Stimulated activated CD4-positive, alpha-beta T cell treated with anti-CD3 and anti-CD28 coated beads, Interleukin-1b, Interleukin-23, amount 100 ng/mL, for 48 hours (primary cell): Measurements from ENCODE around the gene BMI1.
A peak's percentile ranks its signal among the peaks of the same experiment; 100 is the strongest.
"Not testable (repeated sequence)": the region's sequence is repeated elsewhere in the genome, so short reads cannot be mapped to it uniquely, and the experiment has no call there.

Source experiments
- DNase-seq: peaks from one replicate; pipeline ENCODE4 v3.0.0-alpha.2; 2020

The BMI1 gene

DNA sequence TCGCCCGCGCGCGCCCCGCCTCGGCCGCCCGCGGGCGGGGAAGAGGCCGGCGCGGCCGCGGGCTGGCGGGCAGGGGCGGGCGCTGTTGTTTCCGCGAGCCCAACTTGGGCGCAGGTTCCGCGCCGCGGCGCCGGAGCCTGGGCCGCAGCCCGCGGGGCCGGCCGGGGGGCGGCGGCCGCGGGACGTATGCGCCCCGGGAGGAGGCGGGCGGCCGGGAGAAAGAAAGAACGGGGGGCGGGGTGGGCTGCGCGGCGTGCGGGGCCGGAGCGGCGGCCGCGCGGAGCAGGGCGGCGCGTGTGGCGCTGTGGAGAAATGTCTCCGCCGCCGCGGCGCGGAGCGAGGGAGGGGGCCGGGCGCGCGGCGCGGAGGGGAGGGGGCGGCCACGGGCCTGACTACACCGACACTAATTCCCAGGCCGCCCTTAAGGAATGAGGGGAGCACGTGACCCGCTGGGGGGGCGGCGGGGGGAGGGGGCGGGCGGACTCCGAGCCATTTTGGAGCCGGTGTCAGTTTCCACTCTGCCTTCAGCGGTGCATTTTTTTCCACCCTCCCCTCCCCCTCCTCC lies at the start of gene BMI1:
Gene BMI1, plus strand, starts transcription at position 509 of the 565 bp plus-strand sequence. CDS start 5,351 bp downstream, outside the sequence.
- DNase-seq: peak; percentile 69

DNA sequence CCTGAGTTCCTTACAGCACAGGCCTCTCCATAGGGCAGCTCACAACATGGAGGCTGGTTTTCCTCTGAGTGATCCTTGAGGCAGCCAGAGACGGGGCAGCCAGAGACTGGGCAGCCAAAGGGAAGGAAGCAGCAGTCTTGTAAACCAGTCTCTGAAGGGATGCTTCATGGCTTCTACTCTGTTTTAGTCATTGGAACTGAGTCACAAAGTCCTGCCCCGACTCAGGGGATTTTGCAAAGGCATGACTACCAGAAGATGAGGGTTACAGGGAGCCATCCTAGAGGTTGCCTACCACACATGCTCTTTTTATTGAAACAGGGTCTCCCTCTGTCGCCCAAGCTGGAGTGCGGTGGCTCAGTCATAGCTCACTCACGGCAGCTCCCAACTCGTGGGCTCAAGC lies 49.1 kb upstream of the BMI1 start:
- DNase-seq: peak; percentile 30

DNA sequence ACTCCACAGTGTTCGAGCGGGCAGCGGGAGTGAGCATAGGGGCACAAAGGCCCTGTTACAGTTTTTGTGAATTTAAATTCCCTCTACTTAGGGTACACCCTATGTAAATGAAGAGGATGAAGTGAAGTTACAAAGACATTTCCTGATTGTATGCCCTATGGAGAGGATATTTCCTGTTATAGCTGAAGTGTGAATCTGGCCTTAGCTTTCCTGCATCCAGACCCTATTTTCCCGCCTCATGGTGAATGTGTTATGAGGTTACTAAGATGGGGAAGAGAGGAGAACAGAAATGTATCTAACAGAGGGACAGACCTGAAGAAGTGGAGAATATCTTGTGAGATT lies 42.5 kb upstream of the BMI1 start:
- DNase-seq: no peak

DNA sequence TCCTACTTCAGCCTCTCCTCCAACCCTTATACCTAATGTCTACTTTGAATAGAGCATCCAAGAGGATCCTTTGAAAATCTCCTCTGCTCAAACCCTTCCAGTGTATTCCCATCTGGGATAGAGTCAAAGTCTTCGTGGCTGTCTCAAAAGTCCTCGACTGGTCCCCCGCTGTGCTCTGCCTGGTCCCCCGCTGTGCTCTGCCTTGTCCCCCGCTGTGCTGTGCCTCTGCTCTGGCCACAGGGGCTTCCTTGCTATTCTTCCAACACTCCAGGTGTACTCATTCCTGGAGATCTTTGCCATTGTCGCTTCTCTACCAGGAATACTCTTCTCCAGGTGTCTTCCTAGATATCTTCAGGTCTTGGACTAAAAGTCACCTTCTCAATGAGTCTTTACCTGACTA lies 40.8 kb upstream of the BMI1 start:
- no peak for DNase-seq

DNA sequence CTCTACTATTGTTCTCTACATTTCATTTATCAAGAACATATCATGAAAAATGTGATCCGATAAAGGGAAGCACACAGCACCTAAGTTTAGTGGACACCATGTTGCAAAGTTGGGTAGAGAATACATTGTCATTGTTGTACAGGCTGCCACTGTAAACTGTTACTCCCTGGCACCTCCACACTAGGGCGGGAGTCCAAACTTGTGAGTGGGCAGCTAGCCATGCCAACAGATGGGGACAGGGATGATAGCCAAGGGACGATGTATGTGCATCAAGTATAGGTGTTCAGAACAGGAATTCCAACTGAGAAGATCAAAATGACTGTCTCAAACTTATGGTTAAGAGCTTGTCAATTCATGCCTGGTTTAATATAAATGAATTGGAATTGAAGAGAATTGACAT lies 35.8 kb upstream of the BMI1 start:
- DNase-seq: no peak

DNA sequence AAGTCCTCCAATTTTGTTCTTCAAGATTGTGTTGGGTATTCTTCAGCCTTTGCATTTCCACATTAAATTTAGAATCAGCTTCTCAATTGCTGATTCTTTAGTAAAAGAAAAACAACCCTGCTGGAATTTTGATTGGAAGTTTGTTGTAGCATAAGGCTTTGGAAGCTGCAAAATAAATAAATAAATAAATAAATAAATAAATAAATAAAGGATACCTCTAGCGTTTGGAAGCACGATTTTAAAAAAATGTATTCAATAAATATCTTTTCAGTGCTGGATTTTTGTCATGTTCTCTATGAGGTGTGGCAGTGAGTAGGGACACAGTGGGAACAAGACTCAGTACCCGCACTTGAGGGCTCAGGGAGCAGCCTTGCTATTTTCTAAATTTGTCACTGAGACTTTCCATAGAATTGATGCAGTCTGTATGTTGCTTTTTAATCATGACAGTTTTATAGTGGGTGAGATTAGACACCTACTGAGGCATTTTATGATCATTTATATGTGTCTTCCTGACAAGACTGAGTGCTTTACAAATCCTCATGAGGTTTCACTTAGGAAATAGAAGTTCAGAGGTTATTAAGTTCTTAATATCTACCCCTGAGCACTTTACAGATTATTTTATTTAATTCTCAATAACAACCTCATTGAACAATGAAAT lies 27.0 kb upstream of the BMI1 start:
- no peak for DNase-seq

DNA sequence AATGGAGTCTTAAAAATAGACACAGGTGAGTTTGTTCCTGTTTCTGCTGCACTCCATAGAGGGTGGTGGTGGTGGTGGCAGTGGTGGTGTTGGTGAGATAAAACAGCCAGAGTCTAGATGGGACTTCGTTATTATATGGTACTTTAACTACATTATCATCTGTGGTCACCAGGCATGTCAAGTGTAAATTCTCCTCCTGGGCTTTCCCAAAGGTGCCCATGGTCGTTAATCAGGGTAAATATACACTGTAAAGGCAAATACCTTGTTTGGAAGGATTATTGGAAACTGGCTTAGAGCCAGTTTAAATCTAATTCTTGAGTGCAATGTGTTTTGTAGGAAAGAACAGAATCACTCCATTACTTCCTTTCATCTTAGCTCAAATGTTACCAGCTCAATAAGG lies 26.2 kb upstream of the BMI1 start:
- DNase-seq: no peak

DNA sequence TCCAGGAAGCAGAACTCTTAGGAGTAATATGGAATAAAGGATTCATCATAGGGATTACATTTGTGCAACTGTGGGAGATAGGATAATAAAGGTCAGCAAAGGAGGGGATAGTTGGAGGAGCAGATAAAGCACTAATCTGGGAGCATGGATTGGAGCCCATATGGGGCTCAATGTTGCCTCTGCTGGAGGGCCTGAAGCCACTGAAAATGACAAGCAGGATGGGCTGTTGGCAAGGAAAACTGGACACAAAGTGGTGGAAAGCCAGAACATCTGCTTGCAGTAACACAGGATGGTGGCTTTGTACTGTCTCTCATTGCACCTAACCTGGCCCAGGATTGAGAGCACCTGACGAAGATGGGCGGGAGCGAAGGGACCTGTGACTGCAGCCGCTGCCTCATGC lies 19.7 kb upstream of the BMI1 start:
- no peak for DNase-seq

DNA sequence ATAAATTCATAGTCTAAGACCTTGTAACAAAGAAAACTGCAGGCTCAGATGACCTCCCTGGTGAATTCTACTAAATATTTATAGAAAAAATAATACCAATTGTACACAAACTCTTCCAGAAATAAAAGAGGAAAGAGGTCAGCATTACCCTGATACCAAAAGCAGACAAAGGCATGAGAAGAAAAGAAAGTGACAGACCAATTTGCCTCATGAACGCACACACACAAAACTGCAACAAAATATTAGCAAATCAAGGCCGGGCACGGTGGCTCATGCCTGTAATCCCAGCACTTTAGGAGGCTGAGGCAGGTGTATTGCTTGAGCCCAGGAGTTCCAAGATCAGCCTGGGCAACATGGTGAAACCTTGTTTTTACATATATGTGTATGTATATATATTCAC lies 17.4 kb upstream of the BMI1 start:
- DNase-seq: no peak

DNA sequence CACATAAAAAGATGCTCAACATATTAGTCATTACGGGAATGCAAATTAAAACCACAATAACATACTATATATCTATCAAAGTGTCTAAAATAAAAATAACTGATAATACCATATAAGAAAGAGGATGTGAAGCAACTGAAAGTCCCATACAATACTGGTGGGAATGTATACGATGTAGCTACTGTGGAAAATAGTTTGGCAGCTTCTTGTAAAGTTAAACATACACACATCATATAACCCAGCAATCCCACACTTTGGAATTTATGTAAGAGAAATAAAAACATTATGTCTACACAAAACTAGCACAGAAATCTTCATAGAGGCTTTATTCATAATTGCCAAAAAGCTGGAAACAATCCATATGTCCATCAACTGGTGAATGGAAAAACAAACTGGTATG lies 15.2 kb upstream of the BMI1 start:
- DNase-seq: no peak

DNA sequence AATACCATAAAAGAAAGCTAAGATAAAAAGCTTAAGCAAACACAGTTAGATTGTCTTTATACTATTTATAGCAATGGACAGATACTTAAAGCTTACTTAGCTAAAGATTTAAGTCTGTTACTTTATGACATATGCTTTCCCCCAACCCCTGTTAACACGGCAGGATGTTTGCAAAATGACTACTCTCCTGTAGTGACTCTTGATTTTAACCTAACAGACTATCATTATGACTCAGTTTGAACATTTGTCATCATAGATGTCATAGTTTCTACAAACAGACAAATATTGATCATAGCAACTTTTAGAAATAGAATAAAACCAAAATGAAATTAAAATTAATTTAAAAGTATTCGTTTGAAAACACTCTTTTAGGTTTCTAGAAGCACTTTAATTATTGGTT lies 12.5 kb upstream of the BMI1 start:
- DNase-seq: peak; percentile 47

DNA sequence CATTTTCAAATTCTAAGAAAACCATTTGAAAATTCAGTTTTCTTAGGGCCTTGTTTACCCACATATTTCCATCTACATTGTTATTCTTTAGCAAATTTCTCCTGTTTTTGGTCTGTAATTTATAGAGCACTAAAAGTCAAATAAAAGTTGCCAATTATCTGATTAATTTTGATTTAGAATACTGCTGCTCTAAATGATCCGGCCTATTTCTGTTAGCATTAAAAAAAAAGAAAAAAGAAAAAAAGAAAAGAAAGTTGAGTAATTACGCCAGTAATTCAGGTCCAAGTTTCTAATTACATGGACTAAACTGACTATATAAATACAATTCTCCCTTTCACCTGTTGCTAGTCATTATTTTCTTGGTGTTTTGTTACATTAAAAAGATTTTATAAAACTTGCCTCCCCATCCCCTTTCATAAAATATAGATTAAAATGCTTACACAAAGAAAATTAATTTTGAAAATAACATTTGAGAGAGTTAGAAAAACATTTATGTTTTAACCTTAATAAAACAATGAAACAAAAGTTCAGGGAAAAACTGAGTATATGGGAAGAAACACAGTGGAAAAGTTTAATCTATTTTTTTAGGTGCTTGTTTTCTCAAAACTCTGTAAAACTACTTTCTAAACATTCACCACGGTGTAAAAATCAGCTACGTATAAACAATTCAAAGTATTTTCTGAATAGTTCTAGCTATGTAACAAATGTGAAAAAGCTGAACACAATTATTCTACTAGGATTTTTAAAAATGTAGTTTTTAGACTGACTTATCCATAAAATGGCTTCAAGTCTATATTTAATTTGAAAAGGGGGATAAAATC lies 11.5 kb upstream of the BMI1 start:
- DNase-seq: no peak

DNA sequence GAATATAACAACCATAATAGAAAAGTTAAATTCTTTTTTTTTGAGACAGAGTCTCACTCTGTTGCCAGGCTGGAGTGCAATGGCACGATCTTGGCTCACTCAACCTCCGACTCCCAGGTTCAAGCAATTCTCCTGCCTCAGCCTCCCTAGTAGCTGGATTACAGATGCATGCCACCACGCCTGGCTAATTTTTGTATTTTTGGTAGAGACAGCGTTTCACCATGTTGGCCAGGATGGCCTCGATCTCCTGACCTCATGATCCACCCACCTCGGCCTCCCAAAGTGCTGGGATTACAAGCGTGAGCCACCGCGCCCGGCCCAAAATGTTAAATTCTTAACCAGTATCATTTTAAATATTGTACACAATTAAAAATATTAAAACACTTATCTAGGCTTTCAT lies 10.9 kb upstream of the BMI1 start:
- DNase-seq: not testable (repeated sequence)

DNA sequence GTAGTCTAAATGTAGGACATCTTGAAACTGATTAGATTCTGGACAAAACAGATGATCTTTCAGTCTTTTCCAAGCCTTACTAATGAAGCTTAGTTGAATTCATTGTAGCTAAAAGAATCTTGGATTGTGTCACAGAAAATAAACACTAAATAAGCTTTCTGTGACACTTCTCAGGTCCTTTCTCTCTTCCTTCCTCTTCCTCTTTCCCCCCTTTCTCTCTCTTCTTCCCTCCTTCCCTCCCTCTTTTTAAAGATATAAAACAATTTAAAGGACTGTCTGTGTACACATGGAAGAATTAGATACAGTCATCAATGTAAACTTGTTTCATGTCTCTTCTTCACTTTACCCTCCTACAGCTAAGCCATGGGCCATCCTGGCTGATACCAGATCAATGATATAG lies 10.0 kb upstream of the BMI1 start:
- no peak for DNase-seq

DNA sequence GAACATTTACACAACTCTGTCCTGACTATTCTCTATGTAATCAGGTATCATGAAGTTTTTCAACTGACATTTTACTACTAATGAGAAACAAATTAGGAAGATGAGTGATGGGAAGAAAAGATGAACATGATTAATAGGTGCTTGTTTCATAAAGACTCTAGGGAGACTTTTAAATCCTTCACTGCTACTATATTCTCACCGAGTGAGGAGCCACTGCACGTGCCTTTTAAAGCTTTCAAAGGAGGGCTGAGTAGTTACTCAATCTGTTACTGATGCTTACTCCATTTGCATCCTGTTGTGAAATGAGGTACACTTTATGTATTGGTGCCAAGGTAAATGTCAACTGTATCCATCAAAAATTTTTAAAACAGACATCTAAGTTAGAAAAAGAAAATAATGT lies 6.0 kb upstream of the BMI1 start:
- DNase-seq: no peak

DNA sequence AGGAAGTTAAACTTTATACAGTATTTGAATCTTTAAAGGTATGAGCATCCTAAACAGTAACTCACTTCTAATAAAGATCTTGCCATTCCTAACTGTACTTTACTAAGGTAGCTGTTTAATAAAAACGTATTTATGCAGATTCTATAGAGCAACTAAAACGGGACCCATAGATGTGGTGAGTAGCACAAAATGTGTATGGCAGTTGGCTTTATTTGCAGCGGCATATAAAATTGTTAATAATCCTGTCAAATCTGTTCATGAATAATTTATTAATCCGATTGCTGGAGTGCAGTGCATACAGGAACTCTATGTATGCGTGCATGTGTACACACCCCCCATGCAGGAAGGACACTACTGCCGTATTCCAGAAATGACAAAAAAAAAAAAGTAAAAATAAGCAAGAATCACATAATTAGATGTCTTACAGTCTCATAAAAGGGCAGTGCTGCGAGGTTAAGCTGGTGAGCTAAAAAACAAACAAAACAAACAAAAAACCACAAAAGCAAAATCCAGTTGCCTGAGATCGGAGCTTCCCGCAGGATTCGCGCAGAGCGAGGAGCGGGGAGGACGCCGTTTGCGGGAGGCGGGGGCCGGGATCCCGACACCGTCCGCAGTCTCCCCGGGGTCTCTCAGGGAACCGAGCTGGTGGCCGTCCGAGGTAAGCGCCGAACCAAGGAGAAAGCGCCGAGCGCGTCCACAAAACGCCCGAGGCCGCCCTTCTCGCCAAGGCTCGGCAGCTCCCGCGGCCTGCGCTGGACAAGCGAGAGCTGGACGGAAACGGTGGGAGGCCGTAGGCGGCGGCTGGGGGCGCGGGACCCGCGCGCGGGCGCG lies 5.2 kb upstream of the BMI1 start:
- DNase-seq: no peak

DNA sequence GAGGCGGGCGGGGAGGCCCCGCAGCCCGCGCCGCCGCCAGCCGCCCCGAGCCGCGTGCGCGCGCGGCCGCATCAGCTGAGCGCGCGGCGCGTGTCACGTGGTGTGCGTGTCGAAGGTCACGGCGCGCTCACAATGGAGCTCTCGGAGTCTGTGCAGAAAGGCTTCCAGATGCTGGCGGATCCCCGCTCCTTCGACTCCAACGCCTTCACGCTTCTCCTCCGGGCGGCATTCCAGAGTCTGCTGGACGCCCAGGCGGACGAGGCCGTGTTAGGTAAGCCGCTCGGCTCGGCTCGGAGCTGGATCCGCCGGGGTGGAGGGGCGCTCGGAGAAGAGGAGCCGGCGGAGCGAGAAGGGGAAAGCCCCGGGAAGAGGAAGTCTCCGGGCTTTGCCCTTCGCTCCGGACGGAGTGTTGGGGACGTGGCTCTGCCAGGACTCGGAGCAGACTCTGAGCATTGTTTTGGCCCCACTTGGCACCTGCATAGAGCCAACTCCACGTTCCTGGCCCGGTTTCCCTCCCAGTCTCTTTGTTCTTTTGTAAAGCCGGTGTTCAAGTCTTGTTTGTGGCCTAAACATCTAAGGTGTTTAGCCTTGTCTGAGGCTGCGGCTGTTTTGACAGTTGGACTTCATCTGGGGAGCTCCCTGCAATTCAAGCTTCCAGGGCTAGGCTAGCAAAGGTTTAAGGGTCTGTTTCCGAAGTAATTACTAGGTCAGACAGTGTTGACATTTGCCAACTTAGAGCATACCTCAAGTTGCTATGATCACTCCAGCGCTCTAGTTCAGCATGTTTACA lies 4.4 kb upstream of the BMI1 start, which contains the start of gene COMMD3:
Gene COMMD3, plus strand, starts transcription at position 103 of the 790 bp plus-strand sequence. Its CDS starts 30 bp downstream, at position 133.
- DNase-seq: peak; percentile 74

DNA sequence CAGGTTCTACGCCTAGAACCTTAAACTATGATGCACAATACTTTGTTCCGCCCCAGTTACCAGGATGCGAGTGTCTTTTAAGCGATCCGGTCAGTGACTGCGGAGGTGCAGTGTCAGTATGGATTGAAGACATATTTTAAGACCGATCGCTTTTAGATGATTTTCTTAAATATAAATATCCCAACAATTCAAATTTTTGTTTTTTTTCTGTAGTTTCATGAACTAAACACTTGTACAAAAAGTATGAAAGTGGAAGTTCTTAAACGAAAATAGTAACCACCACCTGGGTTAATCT lies 3.9 kb upstream of the BMI1 start:
- no peak for DNase-seq

DNA sequence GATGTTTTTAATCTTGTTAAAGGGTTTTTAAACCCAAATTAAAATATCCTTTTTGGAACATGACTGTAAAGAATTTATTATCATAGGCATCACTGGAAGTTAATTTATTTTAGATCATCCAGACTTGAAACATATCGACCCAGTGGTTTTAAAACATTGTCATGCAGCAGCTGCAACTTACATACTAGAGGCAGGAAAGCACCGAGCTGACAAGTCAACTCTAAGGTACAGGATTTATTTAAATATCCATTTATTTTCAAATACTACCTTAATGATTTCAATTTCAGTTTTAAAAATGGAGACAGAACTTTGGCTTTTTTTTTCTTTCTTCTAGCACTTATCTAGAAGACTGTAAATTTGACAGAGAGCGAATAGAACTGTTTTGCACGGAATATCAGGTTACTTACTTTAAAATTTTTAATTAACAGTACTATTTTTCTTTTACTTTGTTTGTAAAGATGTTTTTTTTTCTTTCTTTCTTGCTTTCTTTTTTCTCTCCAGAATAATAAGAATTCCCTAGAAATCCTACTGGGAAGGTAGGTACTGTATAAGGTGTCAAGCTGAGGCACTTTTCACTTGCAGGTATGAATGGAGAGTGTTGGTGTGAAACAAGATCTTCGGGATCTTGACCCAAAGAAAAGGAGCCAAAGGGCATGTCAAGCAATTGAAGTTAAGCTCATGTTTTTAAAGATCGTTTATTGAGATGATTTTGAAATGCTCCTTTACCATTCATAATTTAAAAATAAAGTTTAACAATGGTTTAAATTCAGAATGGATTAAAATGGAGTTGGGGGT lies 2.9 kb upstream of the BMI1 start:
- no peak for DNase-seq

DNA sequence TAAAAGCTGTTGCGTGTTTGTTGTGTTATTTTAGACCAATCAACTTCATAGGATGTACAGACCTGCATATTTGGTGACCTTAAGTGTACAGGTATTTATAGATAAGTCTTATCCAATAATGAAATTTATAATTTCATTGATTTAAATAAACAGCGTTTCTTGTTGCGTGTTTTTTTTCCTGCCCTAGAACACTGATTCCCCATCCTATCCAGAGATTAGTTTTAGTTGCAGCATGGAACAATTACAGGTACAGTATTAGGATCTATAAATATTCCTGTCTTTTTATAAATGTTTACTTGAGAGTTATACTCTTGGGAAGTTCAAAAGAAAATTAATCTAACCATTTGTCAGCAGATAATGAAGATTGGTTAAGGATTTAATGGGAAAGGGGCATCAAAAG lies 2.1 kb upstream of the BMI1 start:
- DNase-seq: no peak

DNA sequence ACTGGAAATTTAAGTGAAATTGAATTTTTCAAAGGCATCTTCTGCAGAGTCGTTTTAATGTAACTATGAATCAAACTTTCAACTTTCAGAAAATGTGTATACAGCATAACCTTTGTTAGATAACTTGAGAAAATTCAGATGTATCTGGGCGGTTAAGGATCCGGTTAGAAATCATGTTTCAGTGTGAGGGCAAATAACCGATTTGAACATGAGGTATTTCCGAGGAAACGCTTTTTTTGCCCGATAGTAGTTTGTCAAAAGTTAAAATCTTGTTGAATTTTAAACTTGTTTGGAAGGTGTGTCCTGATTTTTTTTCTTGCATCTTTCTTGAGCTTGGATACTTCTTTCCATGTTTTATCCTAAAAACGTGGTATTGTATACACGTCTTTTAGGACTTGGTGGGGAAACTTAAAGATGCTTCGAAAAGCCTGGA lies 1.3 kb upstream of the BMI1 start:
- DNase-seq: no peak
